ENCODE data around the gene IKBKE. TPM values are rescaled to one million over a fixed set of nuclear protein-coding genes. Genes with fewer than 3 reads are reported as not detected.

Gene IKBKE
- total and polyA plus RNA-seq, 9 donors = 0.86 to 3.9 (median 2.3) TPM

DNA sequence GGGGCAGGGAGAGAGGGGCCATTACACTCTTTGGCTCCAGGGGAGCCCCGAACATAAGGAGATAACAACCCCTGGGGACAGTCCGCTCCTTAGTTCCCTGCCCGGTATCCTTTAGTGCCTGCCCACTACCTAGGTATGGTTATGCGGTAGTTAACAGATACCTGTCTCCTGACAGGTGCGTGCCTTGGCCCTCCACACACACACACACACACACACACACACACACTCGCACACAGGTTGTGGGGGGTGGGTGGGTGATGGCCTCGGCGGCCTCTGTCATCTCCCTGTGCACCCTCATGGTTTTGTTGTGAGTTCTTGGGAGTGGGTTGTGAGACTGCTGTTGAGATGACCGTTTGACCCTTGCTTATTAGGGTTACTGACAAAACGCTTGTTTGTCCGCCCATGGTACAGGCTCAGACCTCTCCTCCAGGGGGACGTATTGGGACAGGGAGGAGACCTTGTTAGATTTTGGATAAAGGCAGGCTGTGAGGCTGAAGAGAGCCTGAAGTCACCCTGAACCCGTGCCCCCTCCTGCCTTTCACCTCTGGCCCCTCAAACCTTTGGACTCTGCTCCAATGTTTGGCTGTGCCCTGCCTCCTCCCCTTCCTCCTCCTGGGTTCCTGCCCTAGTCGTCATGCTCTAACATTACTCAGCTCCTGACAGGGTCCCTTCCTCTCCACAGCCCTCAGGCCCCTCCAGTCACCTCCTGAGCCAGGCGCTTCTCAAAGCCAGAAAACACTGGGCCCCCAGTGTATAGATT, 38.0 kb downstream of the IKBKE start:
- H3K36me3 ChIP-seq = no peaks in the 10 kb centered on the region
- TF ChIP-seq CTCF (IDR thresholded peaks at IDR 0.05) (no peak), EP300 (IDR thresholded peaks at IDR 0.05) (no peak), POLR2A (IDR thresholded peaks at IDR 0.05) (no peak)
- 37 to 49% (median 44%) methylated on average over 15 of the region's 15 CpGs for WGBS, 3 donors
- no peak for DNase-seq
- H3K4me1 ChIP-seq (ENCODE audit: insufficient read depth) = peaks cover 5% of the 10 kb centered on the region
- no peaks in the 10 kb centered on the region for H3K9me3 ChIP-seq
- peak overlapping the region; percentile 50 for H3K4me3 ChIP-seq
- intact Hi-C loops (cut with DNase I) = no loop called here
- no peaks in the 10 kb centered on the region for H3K27me3 ChIP-seq
- H3K27ac ChIP-seq = no peak overlapping the region

DNA sequence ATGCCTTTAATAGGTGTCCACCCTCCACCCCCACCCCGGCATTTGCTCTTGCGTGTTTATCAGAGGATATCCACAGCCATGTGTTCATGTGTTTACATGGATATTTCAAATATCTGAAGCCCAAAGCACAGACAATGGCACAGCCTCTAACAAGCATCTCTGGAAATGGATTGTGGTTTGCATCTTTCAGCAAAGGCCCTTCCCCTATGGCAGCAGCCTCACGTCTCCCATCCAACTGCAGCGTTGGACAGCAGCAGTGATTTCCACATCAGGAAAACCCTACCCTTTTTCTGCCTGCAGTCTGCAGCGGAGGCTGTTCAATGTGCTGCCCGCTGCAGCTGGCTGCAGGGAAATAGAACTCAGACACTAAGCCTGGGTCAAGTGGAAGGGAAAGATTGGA, 38.7 kb downstream of the IKBKE start:
- TF ChIP-seq POLR2A (IDR thresholded peaks at IDR 0.05) (no peak), EP300 (IDR thresholded peaks at IDR 0.05) (no peak), CTCF (IDR thresholded peaks at IDR 0.05) (no peak)
- Histone ChIP-seq H3K4me3 (no peak overlapping the region), H3K27ac (no peak overlapping the region), H3K36me3 (no peaks in the 10 kb centered on the region), H3K27me3 (no peaks in the 10 kb centered on the region), H3K4me1 (ENCODE audit: insufficient read depth) (peaks cover 10% of the 10 kb centered on the region), H3K9me3 (no peaks in the 10 kb centered on the region)
- intact Hi-C loops (cut with DNase I) = no loop called here
- DNase-seq = no peak
- WGBS, 3 donors = 21 to 25% (median 21%) methylated on average over 6 of the region's 6 CpGs

DNA sequence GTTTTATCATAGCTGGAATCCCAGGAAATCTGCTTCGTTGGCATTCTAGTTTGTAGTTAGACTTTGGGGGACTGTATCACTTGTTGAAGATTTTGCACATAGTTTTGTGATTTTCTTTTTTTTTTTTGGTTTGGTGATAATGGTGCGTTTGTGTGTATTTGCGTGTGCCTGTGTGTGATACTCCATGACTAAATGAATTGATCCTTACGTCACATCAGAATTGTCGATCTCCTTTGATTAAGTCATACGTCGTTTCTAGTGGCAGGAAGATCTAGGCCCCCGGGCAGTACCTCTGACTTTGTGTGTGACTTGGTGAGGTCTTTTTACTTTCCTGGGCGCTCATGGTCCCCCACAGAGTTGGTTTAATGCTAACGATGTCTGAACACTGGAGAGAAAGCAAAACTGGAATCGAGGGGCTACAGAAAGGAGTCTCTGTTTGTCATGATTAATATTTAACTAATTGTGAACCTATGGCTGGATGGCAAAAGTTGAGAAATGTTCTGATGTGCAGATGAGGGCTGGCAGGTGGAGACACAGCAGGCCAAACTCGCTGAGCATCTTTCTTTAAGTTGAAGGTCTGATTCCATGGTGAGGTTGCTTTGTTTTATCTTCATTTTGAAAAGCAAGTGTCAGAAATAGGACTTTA, 39.5 kb downstream of the IKBKE start:
- no peak overlapping the region for H3K27ac ChIP-seq
- H3K36me3 ChIP-seq = no peaks in the 10 kb centered on the region
- peaks cover 10% of the 10 kb centered on the region for H3K4me1 ChIP-seq (ENCODE audit: insufficient read depth)
- H3K27me3 ChIP-seq = no peaks in the 10 kb centered on the region
- TF ChIP-seq CTCF (IDR thresholded peaks at IDR 0.05) = no peak
- intact Hi-C loops (cut with DNase I) = no loop called here
- no peak for DNase-seq
- no peaks in the 10 kb centered on the region for H3K9me3 ChIP-seq
- 80 to 88% (median 86%) methylated on average over 12 of the region's 12 CpGs for WGBS, 3 donors
- H3K4me3 ChIP-seq = no peak overlapping the region

DNA sequence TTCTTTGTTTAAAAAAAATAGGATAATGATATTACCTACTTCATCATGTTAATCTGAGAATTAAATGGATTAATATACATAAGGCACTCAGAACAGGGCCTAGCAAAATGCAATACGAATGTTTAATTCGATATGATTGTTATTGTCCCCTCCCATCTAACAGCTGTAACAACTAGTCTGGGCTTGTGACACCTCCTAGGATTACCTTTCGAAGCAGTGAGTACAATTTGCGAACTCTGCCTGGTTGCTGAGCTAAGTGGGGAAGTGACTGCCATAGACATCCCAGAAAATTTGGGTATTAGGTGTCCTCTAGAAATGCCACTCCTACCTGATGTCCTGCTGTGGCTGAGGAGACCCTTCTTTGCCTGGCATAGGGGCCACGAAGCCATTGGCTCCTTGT, 40.1 kb downstream of the IKBKE start:
- Histone ChIP-seq H3K4me3 (no peak overlapping the region), H3K27me3 (no peaks in the 10 kb centered on the region), H3K36me3 (no peaks in the 10 kb centered on the region), H3K27ac (no peak overlapping the region), H3K4me1 (ENCODE audit: insufficient read depth) (peaks cover 10% of the 10 kb centered on the region), H3K9me3 (no peaks in the 10 kb centered on the region)
- intact Hi-C loops (cut with DNase I) = no loop called here
- WGBS, 3 donors = 93 to 94% (median 93%) methylated on average over 5 of the region's 5 CpGs
- TF ChIP-seq EP300 (IDR thresholded peaks at IDR 0.05) (no peak), POLR2A (IDR thresholded peaks at IDR 0.05) (no peak), CTCF (IDR thresholded peaks at IDR 0.05) (no peak)
- no peak for DNase-seq
